MM.1S (cell line): ENCODE results near the gene SRCIN1.

Experiments
- DNase-seq: peaks from one replicate; pipeline ENCODE4 v3.0.0-alpha.2; 2015
- H2AFZ ChIP-seq: fragments of 300-600 bp; sonication (generic); 2 replicates; pipeline ENCODE4 v1.6.0; 2016; ENCODE audit warnings: antibody characterized with exemption, low read length
- H3F3A ChIP-seq: fragments of 300-600 bp; sonication (generic); 2 replicates; pipeline ENCODE4 v1.6.1; 2016; ENCODE audit warnings: mild to moderate bottlenecking, antibody characterized with exemption, low read length, moderate library complexity, mixed read lengths; ENCODE audit not compliant: insufficient read depth
- H3K27ac ChIP-seq: fragments of 300-600 bp; sonication (generic); 2 replicates; pipeline ENCODE4 v1.5.1; 2016; ENCODE audit warnings: mild to moderate bottlenecking, low read length
- H3K27me3 ChIP-seq: fragments of 300-600 bp; sonication (generic); replicated peaks from 2 replicates; pipeline ENCODE4 v1.6.0; 2016; ENCODE audit warnings: low read length; ENCODE audit not compliant: insufficient read depth
- H3K36me3 ChIP-seq: fragments of 300-600 bp; sonication (generic); replicated peaks from 2 replicates; pipeline ENCODE4 v1.6.1; 2016; ENCODE audit warnings: mild to moderate bottlenecking, low read length, mixed read lengths; ENCODE audit not compliant: insufficient read depth
- H3K4me1 ChIP-seq: fragments of 300-600 bp; sonication (generic); 2 replicates; pipeline ENCODE4 v1.6.1; 2016; ENCODE audit warnings: low read length, mixed read lengths
- H3K4me2 ChIP-seq: fragments of 300-600 bp; sonication (generic); 2 replicates; pipeline ENCODE4 v1.6.0; 2016; ENCODE audit warnings: low read depth, low read length
- H3K4me3 ChIP-seq: fragments of 300-600 bp; sonication (generic); 2 replicates; pipeline ENCODE4 v1.5.1; 2016; ENCODE audit warnings: low read length, mixed read lengths
- H3K79me2 ChIP-seq: fragments of 300-600 bp; sonication (generic); 2 replicates; pipeline ENCODE4 v1.6.1; 2016; ENCODE audit warnings: mixed run types, low read length, mixed read lengths
- H3K9ac ChIP-seq: fragments of 300-600 bp; sonication (generic); 2 replicates; pipeline ENCODE4 v1.6.1; 2016; ENCODE audit warnings: low read length, mixed read lengths
- H3K9me2 ChIP-seq: fragments of 300-600 bp; sonication (generic); replicated peaks from 2 replicates; pipeline ENCODE4 v1.6.1; 2016; ENCODE audit warnings: mild to moderate bottlenecking, low read length, mixed read lengths; ENCODE audit not compliant: insufficient read depth
- H3K9me3 ChIP-seq: fragments of 300-600 bp; sonication (generic); replicated peaks from 2 replicates; pipeline ENCODE4 v1.6.1; 2016; ENCODE audit warnings: mild to moderate bottlenecking, low read length, mixed read lengths; ENCODE audit not compliant: insufficient read depth
- H4K20me1 ChIP-seq: fragments of 300-600 bp; sonication (generic); 2 replicates; pipeline ENCODE4 v1.6.1; 2016; ENCODE audit warnings: mild to moderate bottlenecking, low read length, moderate library complexity, mixed read lengths; ENCODE audit not compliant: insufficient read depth
- CTCF ChIP-seq: fragments of 300-600 bp; sonication (generic); IDR thresholded peaks from 2 replicates; pipeline ENCODE4 v1.5.1; 2016; ENCODE audit warnings: antibody characterized with exemption, low read length, mixed read lengths
- EZH2 ChIP-seq: fragments of 300-600 bp; sonication (generic); optimal IDR thresholded peaks from 2 replicates; pipeline ENCODE3; 2017; ENCODE audit warnings: low read depth, mild to moderate bottlenecking, antibody characterized with exemption, low read length, mixed read lengths
- EZH2phosphoT487 ChIP-seq: fragments of 300-600 bp; sonication (generic); IDR thresholded peaks from 2 replicates; pipeline ENCODE4 v1.6.1; 2018; ENCODE audit warnings: antibody characterized with exemption, low read length

SRCIN1 gene

GRCh38 chr17:38582069-38582468, 23.7 kb downstream of the SRCIN1 start:
- Histone ChIP-seq H3K27me3 (peaks cover 75% of the 10 kb centered on the region), H3K4me1 (no peaks in the 10 kb centered on the region), H3K4me3 (no peak overlapping the region), H3K79me2 (no peaks in the 10 kb centered on the region), H3F3A (no peaks in the 10 kb centered on the region), H3K9me3 (no peaks in the 10 kb centered on the region), H3K4me2 (no peak overlapping the region), H4K20me1 (no peaks in the 10 kb centered on the region), H3K36me3 (no peaks in the 10 kb centered on the region), H3K9ac (no peak overlapping the region), H3K27ac (no peak overlapping the region), H3K9me2 (no peaks in the 10 kb centered on the region), H2AFZ (no peak overlapping the region)
- no peak for TF ChIP-seq EZH2phosphoT487
- no peak for TF ChIP-seq CTCF
- no peak for DNase-seq

- H3K9me3 ChIP-seq, result no peaks in the 10 kb centered on the region
- no peak for TF ChIP-seq EZH2phosphoT487
- TF ChIP-seq CTCF, result peak; percentile 32
- H3K27me3 ChIP-seq, result peaks cover 77% of the 10 kb centered on the region
- H3K36me3 ChIP-seq, result no peaks in the 10 kb centered on the region
- no peak overlapping the region for H2AFZ ChIP-seq
- DNase-seq, result peak; percentile 26
- H3K27ac ChIP-seq, result no peak overlapping the region
- H3K79me2 ChIP-seq, result no peaks in the 10 kb centered on the region
- no peaks in the 10 kb centered on the region for H3K4me1 ChIP-seq
- H3F3A ChIP-seq, result no peaks in the 10 kb centered on the region
- no peaks in the 10 kb centered on the region for H3K9me2 ChIP-seq
- H3K4me3 ChIP-seq, result no peak overlapping the region
- no peaks in the 10 kb centered on the region for H4K20me1 ChIP-seq
- H3K4me2 ChIP-seq, result no peak overlapping the region
- no peak overlapping the region for H3K9ac ChIP-seq
These were observed 25.8 kb downstream of the SRCIN1 start for GRCh38 chr17:38579934-38580333.

- Histone ChIP-seq H3K4me1 (no peaks in the 10 kb centered on the region), H4K20me1 (no peaks in the 10 kb centered on the region), H3K79me2 (no peaks in the 10 kb centered on the region), H3F3A (no peaks in the 10 kb centered on the region), H3K36me3 (no peaks in the 10 kb centered on the region), H3K9me3 (no peaks in the 10 kb centered on the region), H2AFZ (no peak overlapping the region), H3K27me3 (peaks cover 86% of the 10 kb centered on the region), H3K27ac (no peak overlapping the region), H3K9ac (no peak overlapping the region), H3K4me3 (no peak overlapping the region), H3K4me2 (no peak overlapping the region), H3K9me2 (no peaks in the 10 kb centered on the region)
- TF ChIP-seq EZH2 (no peak), CTCF (no peak), EZH2phosphoT487 (no peak)
- DNase-seq, result no peak
These were observed 26.7 kb downstream of the SRCIN1 start for GRCh38 chr17:38579083-38579480.
